H9 (cell line): ENCODE results near the gene OST4. TPM values are rescaled to one million over a fixed set of nuclear protein-coding genes. Genes with fewer than 3 reads are reported as not detected.
"Not testable (repeated sequence)": the region's sequence is repeated elsewhere in the genome, so short reads cannot be mapped to it uniquely, and the experiment has no call there.

ENCODE experiments used
- DNase-seq: peaks from one replicate; pipeline ENCODE4 v3.0.0-alpha.2; 2017
- H2AFZ ChIP-seq: one replicate; pipeline ENCODE4 v1.6.1; 2013; ENCODE audit warnings: mild to moderate bottlenecking, low read length, control low read depth, moderate library complexity
- H2AK5ac ChIP-seq: 2 replicates; pipeline ENCODE4 v1.6.1; 2013; ENCODE audit warnings: low read length, control low read depth, mixed read lengths; ENCODE audit not compliant: insufficient read length
- H2BK120ac ChIP-seq: one replicate; pipeline ENCODE4 v1.6.1; 2013; ENCODE audit warnings: low read depth, mild to moderate bottlenecking, low read length, control low read depth, inconsistent platforms; ENCODE audit not compliant: poor library complexity, severe bottlenecking
- H2BK12ac ChIP-seq: 2 replicates; pipeline ENCODE4 v1.6.1; 2013; ENCODE audit warnings: low read length, control low read depth, mixed read lengths, low read depth; ENCODE audit not compliant: insufficient read length
- H2BK15ac ChIP-seq: 2 replicates; pipeline ENCODE4 v1.6.1; 2013; ENCODE audit warnings: low read depth, low read length, control low read depth
- H2BK20ac ChIP-seq: one replicate; pipeline ENCODE4 v1.6.1; 2013; ENCODE audit warnings: low read depth, mild to moderate bottlenecking, low read length, control low read depth, inconsistent platforms; ENCODE audit not compliant: poor library complexity, severe bottlenecking
- H2BK5ac ChIP-seq: 2 replicates; pipeline ENCODE4 v1.6.1; 2013; ENCODE audit warnings: low read length, control low read depth, mixed read lengths; ENCODE audit not compliant: insufficient read length
- H3K14ac ChIP-seq: 2 replicates; pipeline ENCODE4 v1.6.1; 2013; ENCODE audit warnings: low read length, control low read depth; ENCODE audit not compliant: insufficient read depth
- H3K18ac ChIP-seq: 2 replicates; pipeline ENCODE4 v1.6.1; 2013; ENCODE audit warnings: low read depth, mild to moderate bottlenecking, mixed read lengths, low read length, control low read depth; ENCODE audit not compliant: insufficient read length
- H3K23ac ChIP-seq: 2 replicates; pipeline ENCODE4 v1.6.1; 2013; ENCODE audit warnings: low read length, control low read depth, mixed read lengths, low read depth; ENCODE audit not compliant: insufficient read length
- H3K23me2 ChIP-seq: 2 replicates; pipeline ENCODE4 v1.6.1; 2013; ENCODE audit warnings: low read depth, mild to moderate bottlenecking, mixed read lengths, low read length, control low read depth; ENCODE audit not compliant: insufficient read length, poor library complexity, severe bottlenecking
- H3K27ac ChIP-seq: 2 replicates; pipeline ENCODE4 v1.5.1; 2013; ENCODE audit warnings: low read length, control low read depth, mixed read lengths, low read depth; ENCODE audit not compliant: insufficient read length
- H3K27me3 ChIP-seq: 2 replicates; pipeline ENCODE4 v1.6.1; 2013; ENCODE audit warnings: low read length, control low read depth, inconsistent platforms; ENCODE audit not compliant: insufficient read depth
- H3K4ac ChIP-seq: 2 replicates; pipeline ENCODE4 v1.6.1; 2013; ENCODE audit warnings: low read depth, mild to moderate bottlenecking, control low read depth, inconsistent platforms, low read length, moderate library complexity
- H3K4me1 ChIP-seq: 2 replicates; pipeline ENCODE4 v1.6.1; 2013; ENCODE audit warnings: low read length, control low read depth, inconsistent platforms; ENCODE audit not compliant: insufficient read depth
- H3K4me2 ChIP-seq: 2 replicates; pipeline ENCODE4 v1.6.1; 2013; ENCODE audit warnings: low read length, control low read depth, mixed read lengths; ENCODE audit not compliant: insufficient read length, insufficient read depth
- H3K56ac ChIP-seq: 2 replicates; pipeline ENCODE4 v1.6.1; 2013; ENCODE audit warnings: low read depth, mild to moderate bottlenecking, mixed read lengths, low read length, control low read depth; ENCODE audit not compliant: insufficient read length
- H3K79me1 ChIP-seq: 2 replicates; pipeline ENCODE4 v1.6.1; 2013; ENCODE audit warnings: low read depth, mild to moderate bottlenecking, moderate library complexity, low read length, control low read depth, inconsistent platforms; ENCODE audit not compliant: insufficient read depth, poor library complexity, severe bottlenecking
- H3K79me2 ChIP-seq: 2 replicates; pipeline ENCODE4 v1.6.1; 2013; ENCODE audit warnings: low read length, control low read depth, inconsistent platforms; ENCODE audit not compliant: insufficient read depth
- H3K9ac ChIP-seq: 2 replicates; pipeline ENCODE4 v1.6.1; 2013; ENCODE audit warnings: low read length, control low read depth, mixed read lengths; ENCODE audit not compliant: insufficient read length; ENCODE audit errors: extremely low read depth
- H3K9me3 ChIP-seq: one replicate; pipeline ENCODE4 v1.6.1; 2013; ENCODE audit warnings: low read depth, low read length, inconsistent platforms; ENCODE audit not compliant: control insufficient read depth
- H3T11ph ChIP-seq: one replicate; pipeline ENCODE4 v1.6.1; 2013; ENCODE audit warnings: mild to moderate bottlenecking, low read length, control low read depth, inconsistent platforms
- H4K20me1 ChIP-seq: one replicate; pipeline ENCODE4 v1.6.1; 2013; ENCODE audit not compliant: control insufficient read depth, insufficient read length, insufficient read depth
- H4K5ac ChIP-seq: 2 replicates; pipeline ENCODE4 v1.6.1; 2013; ENCODE audit warnings: low read depth, mild to moderate bottlenecking, mixed read lengths, low read length, control low read depth; ENCODE audit not compliant: insufficient read length
- H4K8ac ChIP-seq: replicated peaks from 2 replicates; pipeline ENCODE4 v1.6.1; 2013; ENCODE audit warnings: low read length, control low read depth, mixed read lengths, low read depth; ENCODE audit not compliant: insufficient read length
- H4K91ac ChIP-seq: 2 replicates; pipeline ENCODE4 v1.6.1; 2013; ENCODE audit warnings: low read depth, mild to moderate bottlenecking, moderate library complexity, mixed read lengths, low read length, control low read depth; ENCODE audit not compliant: insufficient read length
- H3K27ac Mint-ChIP-seq, 3 experiments: 2 replicates in 2 of 3; 3 replicates in 1 of 3; pipeline ENCODE4 v1.8.0; 2020 to 2021; ENCODE audit warnings: mixed read lengths in 3 of 3, mild to moderate bottlenecking in 1 of 3, moderate library complexity in 1 of 3
- H3K27me3 Mint-ChIP-seq: 2 replicates; pipeline ENCODE4 v1.8.0; 2021; ENCODE audit warnings: low read depth, mild to moderate bottlenecking, moderate library complexity, mixed read lengths
- H3K36me3 Mint-ChIP-seq, 3 experiments: 2 replicates in 2 of 3; 3 replicates in 1 of 3; pipeline ENCODE4 v1.8.0; 2020 to 2021; ENCODE audit warnings: low read depth in 3 of 3, mixed read lengths in 3 of 3; ENCODE audit not compliant: insufficient read depth in 1 of 3
- H3K4me1 Mint-ChIP-seq, 2 experiments: 2 replicates each; pipeline ENCODE4 v1.8.0; 2020; ENCODE audit warnings: mixed read lengths in 2 of 2
- H3K4me3 Mint-ChIP-seq, 2 experiments: 2 replicates in 1 of 2; 3 replicates in 1 of 2; pipeline ENCODE4 v1.8.0; 2020 to 2021; ENCODE audit warnings: mild to moderate bottlenecking in 2 of 2, mixed read lengths in 2 of 2, moderate library complexity in 1 of 2
- H3K9me3 Mint-ChIP-seq, 2 experiments: 2 replicates in 1 of 2; 3 replicates in 1 of 2; pipeline ENCODE4 v1.8.0; 2020; ENCODE audit warnings: mild to moderate bottlenecking in 2 of 2, mixed read lengths in 2 of 2, moderate library complexity in 1 of 2
- WGBS: extraction: QIAGEN DNeasy Blood & Tissue Kit; methylation state at CpG from one replicate; pipeline ENCODE4 v1.1.7; 2013; ENCODE audit warnings: missing lambda C conversion rate, low lambda C conversion rate, mixed read lengths; ENCODE audit not compliant: insufficient read length; ENCODE audit errors: extremely low coverage; 5-methylcytosine and 5-hydroxymethylcytosine counted together
- long read RNA-seq: library from polyadenylated mRNA; unstranded; transcript quantifications from one replicate; pipeline ENCODE4 v2.0.0, GENCODE V29; 2020
- total RNA-seq: library from RNA; stranded (reverse); gene quantifications from 2 replicates; pipeline ENCODE4 v1.2.1, GENCODE V29; 2021
- TF ChIP-seq, protein P1 (sequence below): fragments of 200-600 bp; sonication (generic); conservative IDR thresholded peaks from 3 replicates; pipeline ENCODE4 v1.8.0; 2021; ENCODE audit warnings: antibody characterized with exemption, mild to moderate bottlenecking

OST4 gene
- total RNA-seq, result 214 and 215 TPM in 2 replicates
- long read RNA-seq, transcript OST4-203 (3 exons, 561 nt), result major isoform, 72 of 77 reads
- long read RNA-seq, partial matches to known transcripts, result 0 of 77 reads
- long read RNA-seq, other reads (novel, unspliced or antisense), result 2 of 77 reads

DNA sequence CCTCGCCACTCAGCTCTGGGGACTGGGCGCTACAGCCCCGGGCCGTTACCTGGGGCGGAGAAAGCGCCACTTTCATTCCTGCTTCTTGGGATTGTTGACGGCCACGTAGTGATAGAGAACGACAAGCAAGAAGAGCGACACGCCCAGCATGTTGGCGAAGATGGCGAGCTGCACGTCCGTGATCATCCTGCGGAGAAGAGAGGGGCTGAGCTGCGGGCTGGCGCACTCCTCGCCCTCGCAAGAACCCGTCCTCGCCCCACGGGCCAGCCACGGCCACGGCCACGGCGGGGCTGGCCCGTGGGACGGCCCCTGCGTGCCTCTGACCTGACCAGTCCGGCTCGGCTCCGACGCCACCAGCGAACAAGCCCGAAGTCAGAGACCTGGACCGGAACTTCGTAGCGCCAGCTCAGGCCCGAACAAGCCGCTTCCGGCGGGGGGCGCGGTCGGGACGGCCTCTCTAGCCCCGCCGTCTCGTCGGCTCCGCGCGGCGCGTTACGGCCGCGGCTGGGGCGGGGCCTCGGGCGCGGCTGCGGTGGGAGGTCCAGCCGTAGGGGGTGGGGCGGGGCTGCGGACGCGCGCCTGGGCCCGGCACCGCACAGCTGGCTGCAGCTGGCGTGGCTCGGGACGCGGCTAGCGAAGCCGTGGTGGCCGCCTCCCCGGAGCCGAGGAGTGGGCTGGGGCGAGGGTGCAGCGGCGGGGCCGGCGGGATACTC lies at the start of gene OST4:
OST4 (minus strand) TSS at position 378 of the 713 bp plus-strand sequence.
- Histone ChIP-seq H2BK12ac (no peak within 1 kb of the TSS), H3K14ac (peak within 1 kb of the TSS; percentile 45; the same call in 1 of the 2 replicates), H4K8ac (no peak within 1 kb of the TSS), H2BK120ac (no peak within 1 kb of the TSS), H3K79me2 (peaks cover 5% of the 10 kb centered on the region; the same call in 1 of the 2 replicates), H3K9me3 (no peaks in the 10 kb centered on the region), H4K91ac (no peak within 1 kb of the TSS), H2BK5ac (no peak within 1 kb of the TSS), H2AK5ac (no peak within 1 kb of the TSS), H3K56ac (no peak within 1 kb of the TSS), H2BK20ac (no peak within 1 kb of the TSS), H3K27ac (no peak within 1 kb of the TSS), H3K27me3 (no peaks in the 10 kb centered on the region), H3K4me2 (peak within 1 kb of the TSS; percentile 97), H3K23me2 (peaks cover 12% of the 10 kb centered on the region), H2BK15ac (no peak within 1 kb of the TSS), H4K20me1 (no peaks in the 10 kb centered on the region), H3K4me1 (no peaks in the 10 kb centered on the region), H3K79me1 (peaks cover 2% of the 10 kb centered on the region), H3K4ac (no peak within 1 kb of the TSS), H2AFZ (no peak within 1 kb of the TSS), H3K18ac (peak within 1 kb of the TSS; percentile 51), H3T11ph (no peak within 1 kb of the TSS), H3K23ac (no peak within 1 kb of the TSS), H3K9ac (peak within 1 kb of the TSS; percentile 85), H4K5ac (no peak within 1 kb of the TSS)
- no CpG with 5 or more reads among the region's 86 CpGs for WGBS
- Mint-ChIP-seq H3K9me3 (no peaks in the 10 kb centered on the region; a peak in 1 of 5 replicates), H3K36me3 (peaks cover 18 to 38% (median 38%) of the 10 kb centered on the region in 3 experiments; a peak in 6 of 7 replicates), H3K4me3 (peak within 1 kb of the TSS; percentile 94 to 97), H3K4me1 (peaks cover 14 to 17% of the 10 kb centered on the region in 2 experiments), H3K27me3 (peaks cover 12% of the 10 kb centered on the region), H3K27ac (peak within 1 kb of the TSS; percentile 88 to 97 (median 95))
- peak; percentile 93 for DNase-seq
- TF ChIP-seq, protein P1, sequence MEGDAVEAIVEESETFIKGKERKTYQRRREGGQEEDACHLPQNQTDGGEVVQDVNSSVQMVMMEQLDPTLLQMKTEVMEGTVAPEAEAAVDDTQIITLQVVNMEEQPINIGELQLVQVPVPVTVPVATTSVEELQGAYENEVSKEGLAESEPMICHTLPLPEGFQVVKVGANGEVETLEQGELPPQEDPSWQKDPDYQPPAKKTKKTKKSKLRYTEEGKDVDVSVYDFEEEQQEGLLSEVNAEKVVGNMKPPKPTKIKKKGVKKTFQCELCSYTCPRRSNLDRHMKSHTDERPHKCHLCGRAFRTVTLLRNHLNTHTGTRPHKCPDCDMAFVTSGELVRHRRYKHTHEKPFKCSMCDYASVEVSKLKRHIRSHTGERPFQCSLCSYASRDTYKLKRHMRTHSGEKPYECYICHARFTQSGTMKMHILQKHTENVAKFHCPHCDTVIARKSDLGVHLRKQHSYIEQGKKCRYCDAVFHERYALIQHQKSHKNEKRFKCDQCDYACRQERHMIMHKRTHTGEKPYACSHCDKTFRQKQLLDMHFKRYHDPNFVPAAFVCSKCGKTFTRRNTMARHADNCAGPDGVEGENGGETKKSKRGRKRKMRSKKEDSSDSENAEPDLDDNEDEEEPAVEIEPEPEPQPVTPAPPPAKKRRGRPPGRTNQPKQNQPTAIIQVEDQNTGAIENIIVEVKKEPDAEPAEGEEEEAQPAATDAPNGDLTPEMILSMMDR, result no peak

DNA sequence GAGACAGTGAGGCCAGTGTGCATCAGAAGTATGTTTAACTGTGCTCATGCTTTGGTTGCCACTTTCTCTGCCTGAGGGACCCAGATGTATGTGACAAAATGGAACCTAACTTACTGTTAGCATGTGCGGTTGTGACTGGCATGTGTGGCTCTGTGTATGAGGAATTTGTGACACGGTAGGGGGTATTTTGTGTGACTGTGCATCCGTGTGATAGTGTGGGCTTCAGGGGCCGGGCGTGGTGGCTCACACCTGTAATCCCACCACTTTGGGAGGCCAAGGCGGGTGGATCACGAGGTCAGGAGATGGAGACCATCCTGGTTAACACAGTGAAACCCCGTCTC lies 47.8 kb upstream of the OST4 start:
- not testable (repeated sequence) for H3T11ph ChIP-seq, DNase-seq, H3K36me3 Mint-ChIP-seq

More for the DNA sequence above, 47.8 kb upstream of the OST4 start:
- not testable (repeated sequence) for H2BK20ac ChIP-seq, H3K79me2 ChIP-seq, H2AFZ ChIP-seq, H2BK12ac ChIP-seq, H3K23ac ChIP-seq, H4K20me1 ChIP-seq, H3K4me1 ChIP-seq, H4K8ac ChIP-seq, H4K5ac ChIP-seq, H3K27ac ChIP-seq, H3K79me1 ChIP-seq, H3K9me3 Mint-ChIP-seq, H2BK15ac ChIP-seq, H3K56ac ChIP-seq, H4K91ac ChIP-seq, H3K18ac ChIP-seq, H2AK5ac ChIP-seq, H2BK120ac ChIP-seq, H3K9ac ChIP-seq, H3K27ac Mint-ChIP-seq, H3K14ac ChIP-seq, H3K9me3 ChIP-seq, H3K4ac ChIP-seq, H2BK5ac ChIP-seq
- H3K4me2 ChIP-seq, result peak overlapping the region; percentile 41
- Mint-ChIP-seq H3K4me3 (peak overlapping the region; percentile 67 to 83), H3K4me1 (peaks cover 15 to 20% of the 10 kb centered on the region in 2 experiments), H3K27me3 (peaks cover 68% of the 10 kb centered on the region)
- no CpG with 5 or more reads among the region's 8 CpGs for WGBS
- H3K27me3 ChIP-seq, result peaks cover 14% of the 10 kb centered on the region; the same call in 1 of the 2 replicates
- peaks cover 11% of the 10 kb centered on the region for H3K23me2 ChIP-seq
